ENCODE data around the gene FBXO22. TPM values are rescaled to one million over a fixed set of nuclear protein-coding genes. Genes with fewer than 3 reads are reported as not detected.
"Not testable (repeated sequence)": the region's sequence is repeated elsewhere in the genome, so short reads cannot be mapped to it uniquely, and the experiment has no call there.

Gene FBXO22
- total RNA-seq: 37.4 and 38.6 TPM in 2 replicates

DNA sequence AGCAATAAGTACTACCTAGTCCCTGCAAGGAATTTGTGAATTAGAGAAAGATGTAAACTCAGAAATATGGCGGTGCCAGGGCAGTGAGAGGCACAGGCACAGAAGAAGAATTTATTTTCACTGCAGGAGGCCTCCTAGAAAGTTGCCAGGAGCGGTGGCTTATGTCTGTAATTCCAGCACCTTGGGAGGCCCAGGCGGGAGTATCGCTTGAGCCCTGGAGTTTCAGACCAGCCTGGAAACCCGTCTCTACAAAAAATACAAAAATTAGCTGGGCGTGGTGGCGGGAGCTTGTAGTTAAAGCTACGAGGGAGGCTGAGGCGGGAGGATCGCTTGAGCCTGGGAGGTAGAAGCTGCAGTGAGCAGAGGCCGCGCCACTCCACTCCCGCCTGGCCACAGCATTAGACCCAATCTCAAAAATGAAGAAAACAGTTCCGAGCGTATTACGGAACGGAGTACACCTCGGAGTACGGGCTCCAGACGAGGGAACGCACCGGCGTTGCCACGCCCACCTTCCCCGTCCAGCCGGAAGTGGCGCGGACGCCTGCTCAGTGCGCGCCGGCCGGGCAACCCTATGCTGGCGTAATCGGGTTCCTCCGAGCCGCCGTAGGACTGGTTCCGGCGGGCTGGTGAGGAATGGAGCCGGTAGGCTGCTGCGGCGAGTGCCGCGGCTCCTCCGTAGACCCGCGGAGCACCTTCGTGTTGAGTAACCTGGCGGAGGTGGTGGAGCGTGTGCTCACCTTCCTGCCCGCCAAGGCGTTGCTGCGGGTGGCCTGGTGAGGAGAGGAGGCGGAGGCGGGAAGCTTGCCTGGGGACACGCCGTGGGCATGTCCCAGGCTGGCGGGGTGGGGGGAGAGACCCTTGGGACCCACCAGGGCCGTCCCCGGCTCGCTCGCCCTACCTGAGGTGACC, at the start of gene FBXO22:
Gene FBXO22, plus strand, starts transcription at position 548 of the 909 bp plus-strand sequence. Its CDS starts 86 bp downstream, at position 634.
- intact Hi-C loops (cut with micrococcal nuclease): loop anchor here (1.0 to 10.0 kb wide), 7 partner anchors 21 to 539 kb away; partner anchors contain the start of genes MAN2C1, SIN3A, SNUPN and UBE2Q2

DNA sequence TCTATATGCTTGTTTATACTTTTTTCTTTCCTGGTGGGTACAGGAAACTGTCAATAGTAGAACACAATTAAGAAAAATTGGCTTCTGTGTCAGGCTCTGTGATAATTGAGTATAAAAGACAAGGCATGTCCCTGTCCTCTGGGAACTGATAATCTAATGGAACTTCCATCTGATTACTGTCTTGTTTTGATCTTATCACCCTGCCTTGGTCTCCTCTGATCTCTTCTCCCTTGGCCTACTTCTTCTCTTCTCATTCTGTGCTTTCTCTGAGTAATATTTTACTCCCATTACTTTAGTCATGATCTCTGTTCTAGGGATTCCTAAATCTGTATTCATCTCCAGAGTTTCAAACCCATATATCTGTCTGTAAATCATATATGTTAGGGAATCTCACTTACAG, 45.8 kb upstream of the FBXO22 start:
- intact Hi-C loops (cut with micrococcal nuclease): no loop called here

DNA sequence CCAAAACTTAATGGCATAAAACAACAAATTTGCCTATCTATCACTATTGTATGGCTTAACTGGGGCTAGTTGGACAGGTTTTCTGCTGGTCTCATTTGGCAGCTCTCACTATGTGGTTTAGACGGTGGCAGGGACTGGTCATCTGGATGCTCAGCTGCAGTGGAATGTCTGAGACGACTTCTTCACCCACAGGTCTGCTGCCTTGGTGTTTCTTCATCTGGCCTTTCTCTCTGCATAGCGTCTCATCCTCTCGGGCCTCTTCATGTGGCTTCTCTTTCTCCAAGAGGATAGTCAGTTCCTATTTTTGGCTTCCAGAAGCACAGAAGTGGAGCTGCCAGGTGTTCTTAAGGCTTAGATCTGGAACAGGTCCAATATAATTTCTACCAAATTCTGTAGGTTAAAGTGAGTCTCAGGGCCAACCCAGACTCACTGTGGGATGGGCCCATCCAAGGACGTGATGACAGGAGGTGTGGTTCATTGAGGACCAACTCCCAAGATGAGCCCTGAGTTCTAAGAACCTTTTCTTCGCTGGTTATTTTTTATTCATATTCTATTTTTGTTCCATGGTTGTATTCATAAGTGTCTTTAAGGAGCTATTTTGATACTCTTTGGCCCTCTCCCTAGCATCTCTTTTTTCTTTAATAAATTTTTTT, 41.8 kb upstream of the FBXO22 start:
- intact Hi-C loops (cut with micrococcal nuclease): no loop called here

DNA sequence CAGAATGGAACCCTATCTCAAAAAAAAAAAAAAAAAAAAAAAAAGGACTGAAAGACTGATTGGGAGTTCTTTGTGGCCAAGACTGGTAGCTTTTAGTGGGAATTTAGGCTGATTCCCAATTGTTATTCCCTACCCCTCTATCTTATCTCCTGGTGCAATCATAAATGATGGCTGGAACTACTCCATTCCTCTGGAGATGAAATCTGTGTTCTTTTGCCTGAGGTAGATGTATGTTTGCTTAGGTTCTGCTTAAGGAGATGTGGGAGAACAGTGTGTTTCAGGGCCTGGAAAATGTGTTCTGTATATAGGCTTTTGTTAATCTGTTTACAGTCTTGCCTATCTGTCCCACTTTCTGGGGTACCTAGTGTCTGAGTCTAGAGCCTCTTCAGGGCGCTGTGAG, 40.9 kb upstream of the FBXO22 start:
- intact Hi-C loops (cut with micrococcal nuclease): no loop called here

DNA sequence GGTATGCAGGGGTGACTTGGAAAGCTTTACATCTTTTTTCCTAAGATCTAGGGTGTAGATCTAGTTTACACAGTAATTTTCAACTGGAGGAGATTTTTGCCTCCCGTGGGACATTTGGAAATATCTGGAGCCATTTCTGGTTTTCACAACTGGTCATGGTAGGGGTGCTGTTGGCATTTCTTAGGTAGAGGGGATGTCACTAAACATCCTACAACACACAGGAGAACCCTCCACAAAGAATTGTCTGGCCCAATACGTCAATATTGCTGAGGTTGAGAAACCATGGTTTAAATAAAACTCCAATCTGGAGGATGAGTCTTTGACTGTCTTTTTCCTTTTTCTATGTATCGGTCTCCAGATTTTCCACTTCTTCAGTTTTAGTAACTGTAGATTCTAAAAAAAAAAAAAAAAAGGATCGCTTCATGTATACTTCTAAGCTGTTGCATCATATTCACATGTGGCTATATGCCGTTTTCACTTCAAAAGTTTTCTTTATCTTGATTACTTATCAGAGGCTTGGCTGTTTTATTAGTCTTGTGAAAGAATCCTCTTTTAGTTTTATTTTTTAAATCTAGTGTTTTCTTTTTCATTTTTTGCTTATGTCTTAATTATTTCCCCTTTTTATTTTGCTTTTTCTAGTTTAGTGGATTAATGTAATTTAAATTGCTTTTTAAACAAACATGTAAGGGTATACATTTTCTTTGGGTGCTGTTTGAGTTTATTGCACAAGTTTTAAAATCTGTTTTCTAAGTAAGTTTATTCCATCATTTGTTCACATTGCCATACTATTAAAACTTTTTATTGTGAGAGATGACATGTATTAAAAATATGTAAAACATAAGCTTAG, 39.2 kb upstream of the FBXO22 start:
- intact Hi-C loops (cut with micrococcal nuclease): no loop called here

DNA sequence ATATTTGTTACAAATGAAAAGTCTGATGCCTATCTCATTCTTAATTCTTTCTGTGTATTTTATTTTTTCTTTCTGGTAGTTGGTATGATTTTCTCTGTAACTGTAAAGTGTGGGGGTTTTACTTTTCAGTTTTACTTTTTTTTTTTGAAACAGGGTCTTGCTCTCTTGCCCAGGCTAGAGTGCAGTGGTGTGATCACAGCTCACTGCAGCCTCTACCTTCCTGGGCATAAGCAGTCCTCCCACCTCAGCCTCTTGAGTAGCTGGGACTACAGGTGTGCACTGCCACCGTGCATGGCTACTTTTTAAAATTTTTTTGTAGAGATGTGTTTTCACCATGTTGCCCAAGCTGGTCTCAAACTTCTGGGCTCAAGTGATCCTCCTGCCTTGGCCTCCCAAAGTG, 37.6 kb upstream of the FBXO22 start:
- intact Hi-C loops (cut with micrococcal nuclease): not testable (repeated sequence)

DNA sequence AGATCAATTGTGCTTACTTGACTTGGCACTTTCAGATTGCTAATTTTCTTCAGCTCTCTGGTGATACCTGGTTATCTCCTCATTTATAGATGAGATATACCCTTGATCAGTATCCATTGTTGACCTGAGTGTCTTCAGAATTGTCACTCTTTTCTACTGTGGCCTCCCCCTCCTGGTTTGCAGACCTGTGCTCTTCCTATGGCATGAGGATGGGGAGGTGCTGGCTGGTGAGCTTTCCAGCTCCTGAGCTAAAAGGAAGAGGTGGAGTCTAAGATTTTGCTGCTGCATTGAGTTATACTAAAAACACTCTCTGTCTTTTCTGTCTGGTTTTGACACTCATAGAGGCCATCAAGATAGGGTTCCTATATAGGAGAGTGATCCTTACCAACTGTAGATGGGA, 36.8 kb upstream of the FBXO22 start:
- intact Hi-C loops (cut with micrococcal nuclease): no loop called here

DNA sequence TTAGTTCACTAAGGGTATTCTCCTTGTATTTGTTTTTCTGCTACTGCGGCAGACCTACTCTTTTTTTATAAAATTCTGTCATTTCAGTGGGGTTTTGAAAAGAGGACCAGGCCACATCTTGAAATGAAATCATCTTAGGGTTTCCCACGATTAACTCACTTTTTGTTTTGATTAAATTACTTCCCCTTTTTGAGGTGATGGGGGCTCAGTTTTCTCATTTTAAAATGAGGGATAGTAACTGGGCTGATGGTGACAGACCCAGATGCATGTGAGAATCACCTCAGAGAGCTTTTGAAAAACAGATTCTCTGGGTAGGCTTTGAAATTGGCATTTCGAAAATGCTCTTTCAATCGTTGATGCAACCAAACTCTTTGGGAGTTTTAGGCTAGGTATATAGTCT, 36.2 kb upstream of the FBXO22 start:
- intact Hi-C loops (cut with micrococcal nuclease): no loop called here

DNA sequence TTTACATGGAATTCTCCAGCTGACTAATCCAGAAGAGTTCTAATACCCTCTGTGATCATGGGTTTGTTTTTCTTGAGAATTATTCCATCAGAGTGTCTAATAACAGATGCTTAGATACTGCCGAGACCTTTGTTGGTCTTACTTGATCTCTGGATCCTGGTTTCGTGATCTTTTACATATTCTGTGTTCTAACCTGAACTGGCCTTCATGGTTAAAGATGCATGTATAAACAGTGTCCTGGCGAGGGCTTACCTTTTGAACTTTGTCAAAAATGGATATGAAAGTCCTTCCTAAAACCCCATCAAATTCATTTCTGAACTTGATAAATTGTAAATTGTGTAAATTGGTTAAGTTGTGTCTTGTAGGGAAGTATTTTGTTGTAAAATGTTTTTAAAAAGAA, 35.7 kb upstream of the FBXO22 start:
- intact Hi-C loops (cut with micrococcal nuclease): no loop called here

DNA sequence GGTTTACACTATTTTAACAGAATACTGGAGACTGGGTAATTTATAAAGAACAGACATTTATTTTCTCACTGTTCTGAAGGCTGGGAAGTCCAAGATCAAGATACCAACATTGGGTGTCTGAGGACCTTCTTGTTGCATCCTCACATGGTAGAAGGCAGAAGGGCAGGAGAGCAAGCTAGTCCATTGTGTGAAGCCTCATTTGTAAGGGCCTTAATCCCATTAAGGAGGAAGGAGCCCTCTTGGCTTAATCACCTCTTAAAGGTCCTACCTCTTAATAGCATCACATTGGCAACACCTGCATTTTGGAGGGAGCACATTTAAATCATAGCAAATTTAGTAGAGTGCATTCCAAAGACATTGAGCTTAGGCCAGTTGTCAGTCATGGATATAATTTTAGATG, 34.2 kb upstream of the FBXO22 start:
- intact Hi-C loops (cut with micrococcal nuclease): no loop called here

DNA sequence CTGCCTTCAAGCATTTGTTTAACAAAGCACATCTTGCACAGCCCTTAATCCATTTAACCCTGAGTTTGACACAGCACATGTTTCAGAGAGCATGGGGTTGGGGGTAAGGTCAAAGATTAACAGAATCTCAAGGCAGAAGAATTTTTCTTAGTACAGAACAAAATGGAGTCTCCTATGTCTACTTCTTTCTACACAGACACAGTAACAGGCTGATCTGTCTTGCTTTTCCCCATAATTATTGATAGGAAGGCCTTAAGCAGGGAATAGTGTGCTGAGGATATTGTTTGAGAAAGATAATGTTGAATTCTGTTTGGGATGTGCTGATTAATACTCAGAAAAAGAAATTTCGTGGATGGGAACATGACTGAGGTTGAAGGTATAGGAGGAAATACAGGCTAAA, 32.1 kb upstream of the FBXO22 start:
- intact Hi-C loops (cut with micrococcal nuclease): not testable (repeated sequence)

DNA sequence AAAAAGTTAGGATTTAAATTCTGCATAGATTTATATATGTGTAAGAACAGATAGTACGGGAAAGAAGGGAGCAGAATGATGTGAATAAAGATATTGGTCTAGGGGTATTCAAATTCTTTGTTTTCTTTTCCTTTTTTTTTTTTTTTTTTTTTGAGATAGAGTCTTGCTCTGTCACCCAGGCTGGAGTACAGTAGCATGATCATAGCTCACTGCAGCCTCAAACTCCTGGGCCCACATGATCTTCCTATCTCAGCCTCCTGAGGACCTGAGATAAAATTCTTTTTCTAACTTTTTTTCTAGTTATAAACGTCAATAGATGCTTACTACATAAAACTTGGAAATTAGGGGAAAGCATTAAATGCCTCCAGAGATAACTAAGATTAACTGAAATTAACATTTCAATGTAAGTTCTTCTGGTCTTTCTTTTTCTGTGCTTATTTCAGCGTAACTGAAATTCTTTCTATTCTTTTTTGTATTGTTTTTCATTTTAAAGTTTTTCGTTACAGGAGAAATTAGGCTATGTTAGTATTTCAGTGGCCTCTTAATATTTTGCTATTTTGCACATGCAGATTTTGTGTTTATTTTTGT, 31.2 kb upstream of the FBXO22 start:
- intact Hi-C loops (cut with micrococcal nuclease): no loop called here

DNA sequence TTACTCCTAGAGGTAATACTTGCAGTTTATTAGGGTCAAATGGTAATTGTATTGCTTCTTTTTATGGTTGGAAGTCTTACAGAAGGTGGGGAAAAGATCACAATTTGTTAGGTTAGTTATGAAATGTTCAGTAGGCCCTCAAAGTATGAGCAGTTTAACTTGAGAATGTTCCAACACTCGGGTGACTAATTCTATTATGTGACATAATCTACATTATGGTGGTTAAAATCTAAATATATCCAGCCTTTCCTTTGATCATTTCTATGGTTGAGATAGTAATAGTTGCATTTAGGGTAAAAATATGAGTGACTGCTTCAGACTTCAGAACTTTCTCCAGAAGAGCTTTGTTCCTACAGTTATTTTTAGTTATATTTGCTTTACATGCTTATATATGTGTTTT, 19.6 kb upstream of the FBXO22 start:
- intact Hi-C loops (cut with micrococcal nuclease): no loop called here

DNA sequence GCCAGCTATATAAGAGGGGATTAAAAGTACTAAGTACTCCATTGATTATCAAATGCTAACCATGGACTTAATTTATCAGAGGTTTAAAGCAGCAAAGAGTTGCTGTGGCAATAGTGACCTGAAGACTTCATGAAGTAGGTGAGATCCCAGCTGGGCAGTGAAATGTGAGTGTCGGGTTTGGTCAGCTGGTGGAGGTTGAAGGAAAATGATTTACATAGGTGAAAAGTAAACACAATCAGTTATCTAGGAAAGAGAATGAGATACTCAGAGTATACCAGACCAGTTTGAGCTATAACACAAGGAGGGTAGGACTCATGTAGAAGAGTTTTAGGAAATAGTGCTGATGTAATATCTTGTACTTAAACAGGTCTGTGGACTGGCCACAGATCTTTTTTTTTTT, 16.5 kb upstream of the FBXO22 start:
- intact Hi-C loops (cut with micrococcal nuclease): no loop called here

DNA sequence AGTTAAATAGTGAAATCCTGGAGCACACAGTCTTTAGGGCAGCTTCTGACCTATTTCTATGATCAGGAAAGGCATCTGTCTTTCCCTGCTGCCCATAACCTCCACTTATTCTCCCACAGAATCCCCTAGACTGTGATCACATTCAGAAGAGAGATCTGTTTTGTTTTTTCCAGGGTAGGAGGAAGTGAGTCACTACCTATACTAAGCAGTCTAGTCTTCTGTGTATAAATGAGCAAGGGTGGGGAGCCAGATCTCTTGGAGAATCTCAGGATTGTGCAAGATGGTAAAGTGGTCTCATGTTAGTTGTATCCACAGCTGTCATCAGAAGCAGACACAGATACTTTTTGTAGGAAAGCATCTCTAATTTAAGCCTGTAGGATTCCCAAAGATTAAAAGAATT, 11.8 kb upstream of the FBXO22 start:
- intact Hi-C loops (cut with micrococcal nuclease): no loop called here

DNA sequence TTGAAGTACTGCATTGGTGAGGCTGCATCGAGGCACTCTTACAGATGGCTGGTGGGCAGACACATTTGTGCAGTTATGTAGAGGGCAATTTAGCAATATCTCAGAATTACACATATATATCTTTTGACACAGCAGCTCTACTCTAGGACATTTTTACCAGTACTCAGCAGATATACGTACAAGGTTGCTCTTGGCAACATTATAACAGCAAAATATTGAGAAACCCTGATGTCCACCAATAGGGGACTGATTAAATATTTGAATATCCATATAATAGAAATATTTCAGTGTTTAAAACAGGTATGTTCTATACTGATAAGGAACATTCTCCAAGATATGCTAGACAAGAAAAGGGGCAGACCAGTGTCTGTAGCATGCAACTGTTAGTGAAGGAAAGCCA, 7.9 kb upstream of the FBXO22 start:
- intact Hi-C loops (cut with micrococcal nuclease): no loop called here

DNA sequence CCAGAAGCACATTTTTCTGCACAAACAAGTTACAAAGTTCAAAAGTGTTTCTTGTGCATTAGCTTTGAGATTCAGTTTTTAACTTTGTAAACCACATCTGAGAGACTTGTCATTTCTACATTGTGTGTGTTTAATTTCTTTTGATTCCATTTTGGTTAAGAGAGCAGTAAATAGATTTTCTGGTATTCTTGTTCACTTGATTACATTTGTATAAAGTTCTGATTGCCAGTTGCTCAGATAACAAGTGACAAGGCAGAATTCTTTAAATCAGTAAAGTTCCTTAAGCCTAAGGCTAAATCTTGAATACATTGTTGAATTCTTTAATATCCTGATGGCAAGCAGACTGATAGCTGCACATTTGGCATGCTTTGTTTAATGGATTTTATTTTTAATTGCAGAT, 3.1 kb upstream of the FBXO22 start:
- intact Hi-C loops (cut with micrococcal nuclease): loop anchor here (5.0 to 10.0 kb wide), 3 partner anchors 143 to 536 kb away; partner anchors contain the start of genes MAN2C1 and SIN3A

DNA sequence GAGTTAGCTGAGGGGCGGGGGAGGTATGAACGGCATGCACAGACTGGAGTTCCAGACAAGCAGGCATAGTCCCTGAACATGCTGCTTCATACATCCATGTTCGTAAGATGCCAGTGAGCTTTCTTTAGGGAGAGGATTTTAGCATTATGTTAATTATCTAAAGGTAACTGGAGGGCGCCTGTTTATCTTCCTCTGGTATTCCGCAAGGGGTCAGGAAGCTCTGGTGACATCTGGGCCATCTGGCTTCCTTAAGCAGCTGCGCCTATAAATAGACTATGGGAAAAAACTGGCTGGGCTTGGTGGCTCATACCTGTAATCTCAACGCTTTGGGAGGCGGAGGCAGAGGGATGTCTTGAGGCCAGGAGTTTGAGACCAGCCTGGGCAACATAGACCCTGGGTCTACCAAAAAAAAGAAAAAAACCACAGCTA, 1.5 kb upstream of the FBXO22 start:
- intact Hi-C loops (cut with micrococcal nuclease): loop anchor here (2.0 to 10.0 kb wide), 5 partner anchors 19 to 537 kb away; partner anchors contain the start of genes MAN2C1 and SIN3A

DNA sequence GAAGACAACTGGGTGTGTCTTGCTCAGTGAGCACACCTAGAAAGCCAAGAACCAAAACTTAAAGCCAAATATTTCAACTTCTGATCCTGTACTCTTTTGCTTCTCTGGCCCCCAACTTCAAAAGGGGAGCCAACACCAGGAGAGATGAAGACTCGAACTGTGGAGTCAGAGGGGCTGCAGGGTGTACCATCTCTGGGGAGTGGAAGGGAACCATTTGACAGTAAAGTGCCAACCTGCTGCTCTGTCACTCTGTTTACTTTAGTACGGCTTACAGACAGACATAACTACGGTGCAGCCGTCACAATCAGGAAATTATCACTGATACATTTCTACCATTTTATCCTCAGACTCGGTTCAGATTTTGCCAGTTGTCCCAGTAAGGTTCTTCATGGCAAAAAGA, 1.6 kb downstream of the FBXO22 start:
- intact Hi-C loops (cut with micrococcal nuclease): loop anchor here (10.0 kb wide), 1 partner anchor 540 kb away; the partner anchor contains the start of gene MAN2C1

DNA sequence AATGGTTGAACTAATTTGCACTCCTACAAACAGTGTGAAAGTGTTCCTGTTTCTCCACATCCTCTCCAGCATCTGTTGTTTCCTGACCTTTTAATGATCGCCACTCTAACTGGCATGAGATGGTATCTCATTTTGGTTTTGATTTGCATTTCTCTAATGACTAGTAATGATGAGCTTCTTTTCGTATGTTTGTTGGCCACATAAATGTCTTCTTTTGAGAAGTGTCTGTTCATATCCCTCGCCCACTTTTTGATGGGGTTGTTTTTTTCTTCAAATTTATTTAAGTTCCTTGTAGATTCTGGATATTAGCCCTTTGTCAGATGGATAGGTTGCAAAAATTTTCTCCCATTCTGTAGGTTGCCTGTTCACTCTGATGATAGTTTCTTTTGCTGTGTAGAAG, 6.7 kb downstream of the FBXO22 start:
- intact Hi-C loops (cut with micrococcal nuclease): not testable (repeated sequence)

DNA sequence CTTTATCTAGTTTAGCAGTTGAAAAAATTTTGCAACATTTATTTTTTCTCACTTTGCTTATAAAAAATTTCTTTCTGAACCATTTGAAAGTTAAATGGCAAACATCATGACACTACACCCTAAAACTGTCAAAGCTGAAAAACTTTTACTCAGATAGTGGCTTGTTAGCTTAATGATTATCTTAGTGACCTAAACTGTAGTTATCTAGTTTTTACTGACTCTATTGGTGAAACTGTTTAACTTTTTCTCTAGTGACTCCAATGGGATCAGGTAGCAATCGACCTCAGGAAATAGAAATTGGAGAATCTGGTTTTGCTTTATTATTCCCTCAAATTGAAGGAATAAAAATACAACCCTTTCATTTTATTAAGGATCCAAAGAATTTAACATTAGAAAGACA, 13.3 kb downstream of the FBXO22 start:
- intact Hi-C loops (cut with micrococcal nuclease): no loop called here

Measured in T-helper 1 cell treated with Interleukin-12 subunit alpha and Interleukin-12 subunit beta and Interleukin-4 antibody, amounts not matched to agents 30 ng/mL and 1 ng/mL, for 36 hours (primary cell).